GM18526 (cell line): ENCODE data around the gene CUL4A.

Experiments
- POLR2A ChIP-seq: IDR thresholded peaks from 3 replicates; pipeline ENCODE4 v1.6.1; 2011; ENCODE audit not compliant: insufficient read length; ENCODE audit errors: extremely low read depth

The CUL4A gene

GRCh38 chr13:113209336-113209758, at the start of gene CUL4A:
Gene CUL4A, plus strand, starts transcription at chr13:113209613. Its CDS starts 15 bp downstream, at chr13:113209628.
- TF ChIP-seq POLR2A = peak; percentile 26

- no peak for TF ChIP-seq POLR2A
Observed at GRCh38 chr13:113159701-113160100, 49.7 kb upstream of the CUL4A start.

- no peak for TF ChIP-seq POLR2A
Observed at GRCh38 chr13:113160983-113161382, 48.4 kb upstream of the CUL4A start.

- TF ChIP-seq POLR2A = no peak
Observed at GRCh38 chr13:113161433-113161832, 48.0 kb upstream of the CUL4A start.

- TF ChIP-seq POLR2A = no peak
Observed at GRCh38 chr13:113162783-113163685, 46.4 kb upstream of the CUL4A start.

- no peak for TF ChIP-seq POLR2A
Observed at GRCh38 chr13:113164492-113164891, 44.9 kb upstream of the CUL4A start.

GRCh38 chr13:113166266-113166665, 43.1 kb upstream of the CUL4A start:
- TF ChIP-seq POLR2A = no peak

- TF ChIP-seq POLR2A = no peak
Observed at GRCh38 chr13:113166681-113167080, 42.7 kb upstream of the CUL4A start.

- TF ChIP-seq POLR2A = no peak
Observed at GRCh38 chr13:113167155-113167554, 42.3 kb upstream of the CUL4A start.

- no peak for TF ChIP-seq POLR2A
Observed at GRCh38 chr13:113167575-113167974, 41.8 kb upstream of the CUL4A start.

- no peak for TF ChIP-seq POLR2A
Observed at GRCh38 chr13:113168211-113168610, 41.2 kb upstream of the CUL4A start.

GRCh38 chr13:113169277-113170272, 39.8 kb upstream of the CUL4A start:
- no peak for TF ChIP-seq POLR2A

GRCh38 chr13:113170511-113170910, 38.9 kb upstream of the CUL4A start:
- TF ChIP-seq POLR2A = no peak

GRCh38 chr13:113171250-113172125, 37.9 kb upstream of the CUL4A start:
- no peak for TF ChIP-seq POLR2A
